GM21423 (cell line): ENCODE results near the gene R3HCC1L.
"Not testable (repeated sequence)": the region's sequence is repeated elsewhere in the genome, so short reads cannot be mapped to it uniquely, and the experiment has no call there.

Source experiments
- ATAC-seq: cut with Tn5 transposase; IDR thresholded peaks from one replicate; pipeline ENCODE4 v1.9.1; 2021; ENCODE audit warnings: mild to moderate bottlenecking, moderate library complexity; ENCODE audit not compliant: unreplicated experiment

Gene R3HCC1L

GRCh38 chr10:98170249-98171117 is 36.0 kb downstream of the R3HCC1L start:
- ATAC-seq, result no peak

GRCh38 chr10:98172073-98172472 is 37.6 kb downstream of the R3HCC1L start:
- no peak for ATAC-seq

GRCh38 chr10:98172495-98172894 is 38.0 kb downstream of the R3HCC1L start:
- no peak for ATAC-seq

GRCh38 chr10:98173260-98173659 is 38.8 kb downstream of the R3HCC1L start:
- ATAC-seq, result no peak

GRCh38 chr10:98182351-98182915 is 48.0 kb downstream of the R3HCC1L start:
- not testable (repeated sequence) for ATAC-seq

- ATAC-seq, result no peak
Observed at GRCh38 chr10:98186681-98187080, 52.2 kb downstream of the R3HCC1L start.

GRCh38 chr10:98190773-98191172 is 56.3 kb downstream of the R3HCC1L start:
- not testable (repeated sequence) for ATAC-seq

- no peak for ATAC-seq
Observed at GRCh38 chr10:98193037-98193436, 58.6 kb downstream of the R3HCC1L start.

GRCh38 chr10:98194633-98195032 is 60.2 kb downstream of the R3HCC1L start:
- no peak for ATAC-seq

GRCh38 chr10:98195120-98195519 is 60.7 kb downstream of the R3HCC1L start:
- ATAC-seq, result no peak

- ATAC-seq, result no peak
Observed at GRCh38 chr10:98196985-98197384, 62.5 kb downstream of the R3HCC1L start.

GRCh38 chr10:98201760-98202159 is 67.3 kb downstream of the R3HCC1L start:
- no peak for ATAC-seq

- no peak for ATAC-seq
Observed at GRCh38 chr10:98202378-98202777, 67.9 kb downstream of the R3HCC1L start.

- no peak for ATAC-seq
Observed at GRCh38 chr10:98205351-98205750, 70.9 kb downstream of the R3HCC1L start.

- ATAC-seq, result no peak
Observed at GRCh38 chr10:98208925-98209324, 74.5 kb downstream of the R3HCC1L start.

- no peak for ATAC-seq
Observed at GRCh38 chr10:98209441-98209840, 75.0 kb downstream of the R3HCC1L start.

GRCh38 chr10:98212196-98212595 is 77.7 kb downstream of the R3HCC1L start:
- no peak for ATAC-seq

- no peak for ATAC-seq
Observed at GRCh38 chr10:98213740-98214139, 79.3 kb downstream of the R3HCC1L start.

GRCh38 chr10:98215373-98215772 is 80.9 kb downstream of the R3HCC1L start:
- ATAC-seq, result no peak

GRCh38 chr10:98217801-98218200 is 83.3 kb downstream of the R3HCC1L start:
- ATAC-seq, result no peak

GRCh38 chr10:98223874-98224273 is 89.4 kb downstream of the R3HCC1L start:
- ATAC-seq, result no peak

GRCh38 chr10:98224509-98224908 is 90.1 kb downstream of the R3HCC1L start:
- no peak for ATAC-seq
